ENCODE measurements around the gene C15orf39.

GRCh38 chr15:75230016-75230343 lies 28.3 kb downstream of the C15orf39 start:
- TF ChIP-seq POLR2A (IDR thresholded peaks at IDR 0.05; ENCODE audit: low read depth, low read length) (no peak), TAF1 (IDR thresholded peaks at IDR 0.05; ENCODE audit: borderline replicate concordance, low read depth, low read length) (no peak), POLR2AphosphoS5 (IDR thresholded peaks at IDR 0.05; ENCODE audit: low read depth, low read length) (no peak)
